GM12878 (cell line): ENCODE measurements around the gene TREH. TPM values are rescaled to one million over a fixed set of nuclear protein-coding genes. Genes with fewer than 3 reads are reported as not detected.

Experiments used
- ATAC-seq: fragments of 200-7000 bp; cut with Tn5 transposase; 3 replicates; pipeline ENCODE4 v1.9.1; 2020; ENCODE audit warnings: mild to moderate bottlenecking, moderate library complexity
- BruUV-seq: library from RNA; stranded (reverse); fragments of 400-500 nt; replicated peaks from 2 replicates; lab custom pipeline; 2021; lab: Mats Ljungman, UMichigan
- CTCF ChIA-PET: fragments of 300-600 bp; sonication (Branson Sonifier 250); formaldehyde crosslinking; extraction: SDS; loops from one replicate; lab custom pipeline; 2021; ENCODE audit warnings: inconsistent platforms; lab: Yijun Ruan, JAX
- POLR2A ChIA-PET: fragments of 350-600 bp; formaldehyde crosslinking; extraction: SDS; loops from one replicate; lab custom pipeline; 2021; ENCODE audit warnings: inconsistent platforms; lab: Charles Lee
- RAD21 ChIA-PET: fragments of 300-600 bp; sonication (Branson Sonifier 250); formaldehyde crosslinking; loops from one replicate; lab custom pipeline; 2023; ENCODE audit warnings: antibody characterized with exemption; ENCODE audit not compliant: unreplicated experiment; lab: Charles Lee
- SMC1A ChIA-PET: fragments of 300-600 bp; sonication (Branson Sonifier 250); formaldehyde crosslinking; loops from one replicate; lab custom pipeline; 2023; ENCODE audit not compliant: unreplicated experiment, uncharacterized antibody; lab: Charles Lee
- DNase-seq: peaks from one replicate; pipeline ENCODE4 v3.0.0-alpha.2; 2011; ENCODE audit warnings: low read depth, low spot score
- FAIRE-seq: peaks from 3 replicates; lab custom pipeline; 2011; peaks lifted over from hg19 to GRCh38; lab: Jason Lieb, UNC
- H2AFZ ChIP-seq: 2 replicates; pipeline ENCODE4 v1.6.0; 2011; ENCODE audit warnings: low read depth, low read length, control low read depth; ENCODE audit not compliant: control insufficient read depth
- H3K27ac ChIP-seq: 2 replicates; pipeline ENCODE4 v1.5.1; 2011; ENCODE audit warnings: control low read depth; ENCODE audit not compliant: control insufficient read depth, insufficient read depth
- H3K27me3 ChIP-seq, 2 experiments: replicated peaks in 1 of 2; 2 replicates each; pipeline versions ENCODE4 v1.6.0 to v1.6.1; 2011; ENCODE audit warnings: low read length in 1 of 2; ENCODE audit not compliant: control insufficient read depth in 2 of 2, insufficient read depth in 2 of 2
- H3K36me3 ChIP-seq, 2 experiments: 2 replicates each; pipeline ENCODE4 v1.5.1; 2011; ENCODE audit warnings: low read length in 1 of 2; ENCODE audit not compliant: control insufficient read depth in 2 of 2, insufficient read depth in 2 of 2
- H3K4me1 ChIP-seq: 2 replicates; pipeline ENCODE4 v1.6.1; 2011; ENCODE audit warnings: mild to moderate bottlenecking, low read length, moderate library complexity, mixed read lengths; ENCODE audit not compliant: control insufficient read depth, insufficient read depth
- H3K4me2 ChIP-seq: 2 replicates; pipeline ENCODE4 v1.6.0; 2011; ENCODE audit warnings: control low read depth; ENCODE audit not compliant: control insufficient read depth, insufficient read depth
- H3K4me3 ChIP-seq: fragments of 200-600 bp; sonication (generic); 2 replicates; pipeline ENCODE4 v1.5.1; 2016
- H3K79me2 ChIP-seq: 2 replicates; pipeline ENCODE4 v1.6.0; 2011; ENCODE audit warnings: low read length; ENCODE audit not compliant: control insufficient read depth, insufficient read depth
- H3K9ac ChIP-seq: 2 replicates; pipeline ENCODE4 v1.8.0; 2011; ENCODE audit warnings: low read length, control low read depth, mixed read lengths; ENCODE audit not compliant: control insufficient read depth, insufficient read depth
- H3K9me3 ChIP-seq: replicated peaks from 3 replicates; pipeline ENCODE4 v1.5.1; 2011; ENCODE audit warnings: mild to moderate bottlenecking, low read length; ENCODE audit not compliant: control insufficient read depth, insufficient read depth
- H4K20me1 ChIP-seq: 2 replicates; pipeline ENCODE4 v1.6.0; 2011; ENCODE audit not compliant: control insufficient read depth, insufficient read depth
- BRCA1 ChIP-seq: IDR thresholded peaks from 2 replicates; pipeline ENCODE4 v1.6.1; 2011; ENCODE audit warnings: low read depth, low read length, improper control_type of control experiment
- E2F8 ChIP-seq: fragments of 450-650 bp; IDR thresholded peaks from 2 replicates; pipeline ENCODE4 v1.6.1; 2018; ENCODE audit warnings: mild to moderate bottlenecking, low read depth, moderate library complexity; ENCODE audit not compliant: partially characterized antibody
- FOS ChIP-seq: IDR thresholded peaks from 3 replicates; pipeline ENCODE4 v1.6.1; 2011; ENCODE audit warnings: borderline replicate concordance; ENCODE audit not compliant: insufficient read length; ENCODE audit errors: extremely low read depth
- HCFC1 ChIP-seq: fragments of 150-350 bp; IDR thresholded peaks from 2 replicates; pipeline ENCODE4 v1.6.1; 2014; ENCODE audit warnings: low read length
- IKZF2 ChIP-seq, 2 experiments: fragments of 450-650 bp; IDR thresholded peaks; 2 replicates each; pipeline ENCODE4 v1.6.1; 2017; ENCODE audit warnings: mild to moderate bottlenecking in 2 of 2, moderate library complexity in 2 of 2
- KLF5 ChIP-seq: fragments of 450-650 bp; IDR thresholded peaks from 2 replicates; pipeline ENCODE4 v1.6.1; 2014; ENCODE audit warnings: mild to moderate bottlenecking; ENCODE audit not compliant: partially characterized antibody
- RAD51 ChIP-seq: fragments of 450-650 bp; IDR thresholded peaks from 2 replicates; pipeline ENCODE4 v1.6.1; 2016; ENCODE audit warnings: moderate library complexity, mild to moderate bottlenecking, inconsistent platforms
- RUNX3 ChIP-seq: IDR thresholded peaks from 2 replicates; pipeline ENCODE4 v1.6.1; 2012; ENCODE audit warnings: low read length, inconsistent platforms
- SMARCA5 ChIP-seq: fragments of 450-650 bp; IDR thresholded peaks from 2 replicates; pipeline ENCODE4 v1.6.1; 2017; ENCODE audit warnings: mild to moderate bottlenecking
- TBL1XR1 ChIP-seq: IDR thresholded peaks from 2 replicates; pipeline ENCODE4 v1.6.1; 2012; ENCODE audit warnings: low read depth, low read length, improper control_type of control experiment
- ZBTB11 ChIP-seq: fragments of 450-650 bp; formaldehyde crosslinking; IDR thresholded peaks from 2 replicates; pipeline ENCODE4 v1.5.0; 2022; ENCODE audit warnings: mild to moderate bottlenecking, missing genetic modification characterization
- ZNF274 ChIP-seq: IDR thresholded peaks from one replicate; pipeline ENCODE4 v1.8.0; 2011; ENCODE audit not compliant: insufficient read length, insufficient read depth
- WGBS: methylation state at CpG from one replicate; pipeline ENCODE4 v1.1.6; 2016; ENCODE audit warnings: low lambda C conversion rate; ENCODE audit not compliant: insufficient replicate concordance, insufficient coverage; ENCODE audit errors: missing lambda C conversion rate; 5-methylcytosine and 5-hydroxymethylcytosine counted together
- in situ Hi-C: fragments of 300-500 bp; cut with MboI; formaldehyde crosslinking; loops from 9 replicates; pipeline ENCODE4 v1.14.3; 2018; ENCODE audit warnings: mixed read lengths
- intact Hi-C: fragments of 100-400 bp; cut with micrococcal nuclease; formaldehyde crosslinking; loops from one replicate; pipeline ENCODE4 v1.14.2; 2022; ENCODE audit not compliant: unreplicated experiment
- polyA plus RNA-seq, 11 experiments: library from polyadenylated mRNA; depleted of rRNA in 4 of 11; unstranded in 6 of 11; stranded (reverse) in 5 of 11; fragments of >200 nt; fragmentation: Nextera tagmentation in 4 of 11; fragmentation: Illumina TruSeq in 1 of 11; extraction: Ambion mirVana in 4 of 11; extraction: Trizol in 1 of 11; gene quantifications; 1 replicate in 1 of 11; 2 replicates in 10 of 11; pipeline versions ENCODE4 v1.2.1 to v1.2.3, GENCODE V29; 2011 to 2016; ENCODE audit warnings: inconsistent platforms in 2 of 11, missing spikeins in 2 of 11, low read depth in 1 of 11
- total RNA-seq, 4 experiments: library from RNA; depleted of rRNA in 3 of 4; stranded (reverse); fragments of >200 nt in 3 of 4; fragmentation: Illumina TruSeq in 1 of 4; extraction: Trizol in 1 of 4; gene quantifications; 2 replicates each; pipeline versions ENCODE4 v1.2.1 to v1.2.3, GENCODE V29; 2013 to 2021
- TF ChIP-seq, protein P1 (sequence below): IDR thresholded peaks from 2 replicates; pipeline ENCODE4 v1.6.1; 2011; ENCODE audit warnings: mild to moderate bottlenecking, low read depth, low read length, moderate library complexity; ENCODE audit not compliant: insufficient replicate concordance

Gene TREH
- total and polyA plus RNA-seq, 10 of the 15 experiments (the other 5 are each of a cell fraction or from before 2014, with no cell fraction given): not detected

GRCh38 chr11:118662401-118663271, 16.8 kb downstream of the TREH start (continued):
- no peak for TF ChIP-seq E2F8
- no peak for TF ChIP-seq BRCA1
- TF ChIP-seq, protein P1, sequence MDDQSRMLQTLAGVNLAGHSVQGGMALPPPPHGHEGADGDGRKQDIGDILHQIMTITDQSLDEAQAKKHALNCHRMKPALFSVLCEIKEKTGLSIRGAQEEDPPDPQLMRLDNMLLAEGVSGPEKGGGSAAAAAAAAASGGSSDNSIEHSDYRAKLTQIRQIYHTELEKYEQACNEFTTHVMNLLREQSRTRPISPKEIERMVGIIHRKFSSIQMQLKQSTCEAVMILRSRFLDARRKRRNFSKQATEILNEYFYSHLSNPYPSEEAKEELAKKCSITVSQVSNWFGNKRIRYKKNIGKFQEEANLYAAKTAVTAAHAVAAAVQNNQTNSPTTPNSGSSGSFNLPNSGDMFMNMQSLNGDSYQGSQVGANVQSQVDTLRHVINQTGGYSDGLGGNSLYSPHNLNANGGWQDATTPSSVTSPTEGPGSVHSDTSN: no peak

- Histone ChIP-seq H3K79me2 (no peaks in the 10 kb centered on the region), H3K4me2 (no peak overlapping the region), H3K9ac (no peak overlapping the region), H3K27me3 (peaks cover 0 to 4% of the 10 kb centered on the region in 2 experiments; a peak in 3 of 4 replicates), H2AFZ (no peak overlapping the region), H3K27ac (no peak overlapping the region), H3K36me3 (no peaks in the 10 kb centered on the region), H3K4me3 (no peak overlapping the region), H3K9me3 (no peaks in the 10 kb centered on the region), H4K20me1 (no peaks in the 10 kb centered on the region), H3K4me1 (no peaks in the 10 kb centered on the region)
- ChIA-PET CTCF (interaction anchor here (1.1 to 2.4 kb wide), 2 partner anchors 28 to 67 kb away, joined by 3 to 11 read pairs; no protein-coding TSS in a partner anchor), POLR2A (no interaction called here), SMC1A (interaction anchor here (1.3 kb wide), 1 partner anchor 15 kb away, joined by 3 read pairs; no protein-coding TSS in a partner anchor), RAD21 (no interaction called here)
- intact Hi-C loops: no loop called here
- ATAC-seq (no peak), FAIRE-seq (no peak), DNase-seq (no peak)
- 33% methylated on average over 18 of the region's 19 CpGs for WGBS
- in situ Hi-C loops: no loop called here
- BruUV-seq: no TSS peak
- no peak for TF ChIP-seq HCFC1
- no peak for TF ChIP-seq RUNX3
- no peak for TF ChIP-seq SMARCA5
- TF ChIP-seq KLF5: no peak
- no peak for TF ChIP-seq ZNF274
- TF ChIP-seq TBL1XR1: no peak
- no peak for TF ChIP-seq IKZF2 (IDR thresholded peaks at IDR 0.05)
- TF ChIP-seq RAD51: no peak
- no peak for TF ChIP-seq ZBTB11 (CRISPR knock-in tag)
- TF ChIP-seq FOS: no peak
Measured at GRCh38 chr11:118661425-118662301, 17.8 kb downstream of the TREH start.
